Activated CD4-positive, alpha-beta T cell treated with anti-CD3 and anti-CD28 coated beads, Interleukin-2, amount 50 U/mL, for 16 hours (primary cell): ENCODE results near the gene ZC3H11A.
"Not testable (repeated sequence)": the region's sequence is repeated elsewhere in the genome, so short reads cannot be mapped to it uniquely, and the experiment has no call there.

ENCODE experiments used
- DNase-seq: peaks from one replicate; pipeline ENCODE4 v3.0.0-alpha.2; 2020

ZC3H11A gene

DNA sequence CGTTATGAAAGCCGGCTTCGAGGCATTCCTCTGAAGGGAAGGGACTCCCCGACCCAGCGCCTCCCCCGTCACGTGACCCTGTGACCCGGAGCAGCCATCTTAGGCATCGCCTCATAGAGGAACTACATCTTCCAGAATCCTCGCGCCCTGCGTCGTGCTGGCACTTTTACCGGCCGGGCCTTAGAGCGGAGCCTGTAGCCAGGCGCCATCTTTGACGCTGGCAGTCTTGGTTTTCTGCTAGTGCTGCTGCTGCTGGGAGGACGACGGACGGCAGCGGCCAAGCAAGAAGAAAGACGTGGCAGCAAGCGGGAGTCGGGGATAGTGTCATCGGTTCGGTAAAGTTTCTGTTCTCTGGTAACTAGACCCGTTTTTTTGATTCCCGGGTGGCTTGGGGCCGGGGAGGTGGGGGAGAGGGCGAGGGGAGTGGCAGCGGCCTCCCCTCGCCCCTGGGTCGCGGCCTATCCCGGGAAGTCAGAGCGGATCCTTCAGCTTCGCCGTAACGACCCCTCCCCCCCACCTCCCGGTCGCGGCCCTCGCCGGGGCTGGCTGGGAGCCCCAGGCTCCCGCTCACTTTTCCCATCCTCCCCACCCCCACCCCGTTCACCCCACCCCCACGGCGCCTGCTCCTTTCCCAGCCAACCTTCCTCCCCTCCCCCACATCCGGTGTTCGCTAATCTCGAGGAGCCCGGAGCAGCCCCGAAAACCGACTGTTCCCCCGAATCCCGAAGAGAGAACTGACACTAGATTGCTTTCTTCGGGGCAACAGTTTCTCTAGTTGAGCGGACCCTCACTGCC lies at the start of gene ZC3H11A, which contains the start of gene ZBED6:
TSS of gene ZC3H11A (plus strand) at position 183 of the 795 bp plus-strand sequence. CDS start 21,448 bp downstream, outside the sequence.
TSS of gene ZBED6 (plus strand) at position 183 of the 795 bp plus-strand sequence. CDS start 1,900 bp downstream, outside the sequence.
- DNase-seq, result peak; percentile 99

DNA sequence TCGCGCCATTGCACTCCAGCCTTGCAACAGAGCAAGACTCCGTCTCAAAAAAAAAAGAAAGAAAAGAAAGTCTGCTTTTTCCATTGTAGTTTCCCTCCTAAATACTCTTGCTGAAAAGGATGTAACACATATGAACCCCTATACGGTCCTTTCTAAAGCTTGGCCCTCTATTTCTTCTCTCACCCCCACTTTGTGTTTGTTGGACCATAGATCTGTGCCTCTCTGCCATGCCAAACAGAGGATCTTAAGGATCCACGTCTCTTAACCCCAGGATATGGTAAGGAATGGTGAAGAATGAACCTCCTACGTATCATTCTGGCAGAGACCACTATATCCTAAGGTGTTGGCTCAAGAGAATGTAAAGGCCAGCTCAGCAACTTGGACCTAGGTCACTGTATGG lies 49.1 kb upstream of the ZC3H11A start:
- no peak for DNase-seq

DNA sequence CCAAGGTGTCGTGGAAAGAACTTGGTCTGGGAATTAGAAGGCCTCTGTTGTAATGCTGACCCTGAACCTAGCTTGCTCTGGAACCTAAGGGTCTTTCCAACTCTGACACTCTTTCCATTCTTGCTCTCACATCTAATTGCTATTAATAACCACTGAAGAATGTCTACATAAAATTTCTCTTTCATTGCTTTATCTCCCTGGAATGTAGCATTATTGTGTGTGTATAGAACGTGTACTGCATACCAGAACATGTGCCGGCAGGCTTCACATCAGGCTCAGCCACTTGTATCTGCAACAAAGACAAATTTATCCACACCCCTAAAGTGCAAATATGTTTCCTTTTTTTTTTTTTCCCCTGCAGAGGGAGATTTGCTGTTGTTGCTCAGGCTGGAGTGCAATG lies 44.4 kb upstream of the ZC3H11A start:
- no peak for DNase-seq

DNA sequence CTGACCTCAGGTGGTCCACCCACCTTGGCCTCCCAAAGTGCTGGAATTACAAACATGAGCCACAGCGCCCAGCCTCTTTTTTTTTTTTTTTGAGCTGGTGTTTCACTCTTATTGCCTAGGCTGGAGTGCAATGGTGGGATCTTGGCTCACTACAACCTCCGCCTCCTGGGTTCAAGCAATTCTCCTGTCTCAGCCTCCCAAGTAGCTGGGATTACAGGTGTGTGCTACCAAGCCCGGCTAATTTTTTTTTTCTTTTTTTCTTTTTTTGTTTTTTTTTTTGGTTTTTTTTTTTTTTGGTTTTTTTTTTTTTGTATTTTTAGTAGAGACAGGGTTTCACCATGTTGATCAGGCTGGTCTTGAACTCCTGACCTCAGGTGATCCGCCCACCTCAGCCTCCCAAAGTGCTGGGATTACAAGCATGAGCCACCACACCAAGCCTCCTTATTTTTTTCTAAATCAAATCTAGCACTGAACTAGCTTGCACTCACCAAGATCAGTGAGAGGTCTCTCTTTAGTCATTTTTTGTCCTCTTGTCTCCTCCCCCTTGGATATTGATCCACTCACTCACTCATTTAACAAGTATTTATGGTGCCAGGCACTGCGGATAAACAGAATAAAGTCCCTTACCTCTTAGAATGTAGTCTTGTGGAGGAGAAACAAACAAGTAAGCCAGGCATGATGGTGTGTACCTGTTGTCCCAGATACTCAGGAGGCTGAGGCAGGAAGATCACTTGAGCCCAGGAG lies 43.6 kb upstream of the ZC3H11A start:
- DNase-seq, result not testable (repeated sequence)

DNA sequence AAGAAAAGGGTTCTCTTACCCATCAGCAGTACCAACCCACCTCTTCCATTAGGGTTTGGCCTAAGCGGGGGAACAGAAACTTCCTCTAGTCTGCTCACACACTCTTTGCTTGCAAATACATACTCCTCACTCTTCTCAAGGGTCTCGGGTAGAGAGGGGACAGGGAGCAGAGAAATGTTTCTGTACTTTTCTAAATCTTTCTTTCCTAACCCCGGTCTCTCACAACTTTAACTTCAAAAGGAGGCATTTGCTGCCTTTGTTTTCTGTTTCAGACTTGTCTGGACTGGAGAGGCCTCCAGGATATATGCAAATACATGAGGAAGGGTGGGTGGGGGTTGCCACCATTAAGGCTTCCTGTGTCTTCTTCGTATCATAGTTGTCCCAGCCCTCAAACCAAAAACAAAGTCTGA lies 41.0 kb upstream of the ZC3H11A start:
- DNase-seq, result no peak

DNA sequence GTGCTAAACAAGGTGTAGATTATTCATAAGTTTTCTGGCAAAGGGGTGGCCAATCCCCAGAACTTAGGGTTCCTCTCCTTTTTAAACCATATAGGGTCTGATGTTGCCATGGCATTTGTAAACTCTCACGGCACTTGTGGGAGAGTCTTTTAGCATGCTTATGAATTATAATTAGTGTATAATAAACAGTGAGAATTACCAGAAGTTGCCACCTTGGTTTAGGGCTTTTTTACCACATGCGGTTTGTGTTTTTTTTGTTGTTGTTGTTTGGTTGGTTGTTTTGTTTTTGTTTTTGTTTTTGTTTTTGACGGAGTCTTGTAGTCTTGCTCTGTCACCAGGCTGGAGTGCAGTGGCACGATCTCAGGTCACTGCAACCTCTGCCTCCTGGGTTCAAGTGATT lies 39.4 kb upstream of the ZC3H11A start:
- no peak for DNase-seq

DNA sequence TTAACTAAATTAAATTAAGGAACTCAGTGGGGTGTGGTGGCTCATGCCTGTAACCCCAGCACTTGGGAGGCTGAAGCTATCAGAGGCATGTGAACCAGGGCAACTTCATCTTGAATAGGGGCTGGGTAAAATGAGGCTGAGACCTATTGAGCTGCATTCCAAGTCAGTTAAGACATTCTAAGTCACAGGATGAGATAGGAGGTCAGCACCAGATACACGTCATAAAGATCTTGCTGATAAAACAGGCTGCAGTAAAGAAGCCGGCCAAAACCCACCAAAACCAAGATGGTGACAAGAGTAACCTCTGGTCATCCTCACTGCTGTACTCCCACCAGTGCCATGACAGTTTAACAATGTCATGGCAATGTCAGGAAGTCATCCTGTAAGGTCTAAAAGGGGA lies 36.7 kb upstream of the ZC3H11A start:
- DNase-seq, result not testable (repeated sequence)

DNA sequence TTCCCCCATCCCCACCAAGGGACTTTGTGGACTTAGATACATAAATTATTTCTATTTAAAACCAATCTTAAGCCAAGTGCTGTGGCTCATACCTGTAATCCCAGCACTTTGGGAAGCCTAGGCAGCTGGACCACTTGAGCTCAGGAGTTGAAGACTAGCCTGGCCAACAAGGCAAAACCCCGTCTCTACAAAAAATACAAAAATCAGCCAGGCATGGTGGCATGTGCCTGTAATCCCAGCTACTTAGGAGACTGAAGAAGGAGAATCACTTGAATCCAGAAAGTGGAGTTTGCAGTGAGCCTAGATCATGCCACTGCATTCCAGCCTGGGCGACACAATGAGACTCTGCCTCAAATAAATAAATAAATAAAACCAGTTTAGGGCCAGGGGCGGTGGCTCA lies 34.9 kb upstream of the ZC3H11A start:
- no peak for DNase-seq

DNA sequence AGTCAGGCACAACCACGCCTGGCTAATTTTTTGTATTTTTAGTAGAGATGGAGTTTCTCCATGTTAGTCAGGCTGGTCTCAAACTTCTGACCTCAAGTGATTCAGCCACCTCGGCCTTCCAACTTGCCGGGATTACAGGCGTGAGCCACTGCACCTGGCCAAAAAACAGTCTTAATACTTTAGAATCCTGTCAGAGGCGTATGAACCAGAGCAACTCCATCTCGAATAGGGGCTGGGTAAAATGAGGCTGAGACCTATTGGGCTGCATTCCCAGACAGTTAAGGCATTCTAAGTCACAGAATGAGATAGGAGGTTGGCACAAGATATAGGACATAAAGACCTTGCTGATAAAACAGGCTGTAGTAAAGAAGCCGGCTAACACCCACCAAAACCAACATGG lies 33.5 kb upstream of the ZC3H11A start:
- DNase-seq, result not testable (repeated sequence)

DNA sequence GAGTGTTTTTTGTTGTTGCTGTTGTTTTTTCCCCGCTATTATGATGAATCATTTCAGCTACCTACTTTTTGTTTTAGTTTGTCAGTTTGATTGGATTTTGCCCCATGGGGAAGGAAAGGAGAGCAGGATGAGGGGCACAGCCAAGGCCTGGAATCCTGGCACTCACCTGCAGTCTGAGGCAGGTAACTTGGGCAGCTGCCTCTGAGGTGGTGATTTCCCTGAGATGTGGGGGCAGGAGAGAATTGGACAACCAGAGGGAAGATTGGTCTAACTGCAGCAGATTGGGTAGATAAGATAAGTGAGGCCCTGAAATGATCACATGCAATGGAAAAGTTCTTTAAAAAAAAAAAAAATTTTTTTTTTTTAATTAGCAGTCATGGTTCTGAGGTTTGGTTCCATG lies 31.9 kb upstream of the ZC3H11A start:
- DNase-seq, result no peak

DNA sequence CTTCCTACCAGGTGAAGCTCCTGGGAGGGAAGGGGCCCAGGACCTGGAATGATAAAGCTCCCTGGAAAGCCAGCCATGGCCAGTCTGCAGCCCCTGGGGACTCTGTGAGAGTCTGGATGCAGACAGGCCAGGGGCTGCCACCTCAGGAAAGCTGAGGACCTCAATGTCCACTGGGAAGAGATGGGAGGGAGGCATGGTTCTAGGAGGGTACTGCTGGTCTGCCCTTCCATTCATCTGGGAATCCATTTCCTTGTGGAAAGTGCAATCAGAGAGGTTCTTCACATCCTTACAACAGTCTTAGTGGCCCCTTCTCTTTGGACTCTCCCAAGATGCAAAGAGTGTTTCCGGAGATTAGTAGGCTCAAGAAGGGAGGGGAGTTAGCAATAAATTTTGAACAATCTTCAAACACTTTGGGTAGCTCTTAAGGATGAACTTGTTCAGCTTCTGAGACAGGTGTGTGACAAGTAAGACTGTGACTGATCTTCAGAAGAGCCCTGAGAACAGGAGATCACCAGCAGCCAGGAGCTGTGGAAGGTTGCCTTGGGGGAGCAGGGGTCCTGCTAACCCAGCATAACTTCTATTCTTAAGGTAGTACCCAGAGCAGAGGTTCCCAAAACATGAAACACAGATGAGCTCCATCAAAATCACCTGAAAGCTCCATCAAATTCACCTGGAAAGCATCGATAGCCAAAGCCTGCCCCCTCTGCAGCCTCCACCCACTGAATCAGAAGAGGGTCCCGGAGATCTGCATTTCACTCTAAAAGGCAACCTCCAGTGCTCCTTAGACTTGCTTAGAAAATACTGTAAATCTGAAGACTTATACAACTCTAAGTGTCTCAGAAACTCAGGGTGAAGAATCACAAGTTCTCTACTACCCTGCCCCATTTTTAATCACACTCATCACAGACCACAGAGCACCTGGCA lies 31.1 kb upstream of the ZC3H11A start:
- no peak for DNase-seq

DNA sequence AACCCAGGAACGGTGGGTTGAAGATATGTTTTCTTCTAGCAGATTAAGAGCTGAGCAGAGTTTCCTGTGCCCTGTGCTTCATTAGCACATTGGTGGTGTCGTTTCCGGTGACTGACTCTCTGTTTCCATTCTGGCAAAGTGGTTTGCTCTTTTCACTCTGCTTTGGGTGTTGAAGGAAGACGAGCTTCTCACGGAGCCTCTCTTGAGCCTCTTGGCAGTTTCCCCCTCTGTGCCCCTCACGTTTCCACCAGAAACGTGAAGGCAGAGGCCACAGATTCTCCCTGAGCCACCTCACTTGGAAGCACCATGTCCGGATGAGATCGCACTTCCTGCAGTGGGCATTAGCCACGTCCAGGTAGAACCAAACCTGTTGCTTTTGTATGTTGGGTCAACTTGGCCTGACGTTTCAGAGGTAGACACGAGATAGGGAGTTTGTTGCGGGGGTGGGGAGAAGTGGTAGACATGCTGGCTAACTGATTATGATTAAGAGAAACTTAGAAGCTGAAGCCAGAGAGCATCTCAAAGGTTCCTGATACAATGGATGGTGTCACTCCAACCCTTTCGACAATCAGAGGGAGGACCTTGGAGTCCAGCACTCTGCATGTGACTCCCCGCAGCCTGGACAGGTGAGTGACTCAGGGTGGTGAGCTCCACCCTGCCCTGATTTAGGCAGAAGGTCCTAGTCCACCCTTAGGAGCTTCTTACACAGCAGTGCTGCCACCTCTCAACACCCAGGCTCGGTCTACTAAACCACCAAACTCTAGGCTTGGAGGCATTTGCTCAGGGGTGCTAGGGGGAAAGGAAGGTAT lies 30.2 kb upstream of the ZC3H11A start, which contains the start of gene LAX1:
TSS of gene LAX1 (plus strand) at position 155 of the 809 bp plus-strand sequence. CDS start at position 538, 383 bp downstream.
- DNase-seq, result peak; percentile 92

DNA sequence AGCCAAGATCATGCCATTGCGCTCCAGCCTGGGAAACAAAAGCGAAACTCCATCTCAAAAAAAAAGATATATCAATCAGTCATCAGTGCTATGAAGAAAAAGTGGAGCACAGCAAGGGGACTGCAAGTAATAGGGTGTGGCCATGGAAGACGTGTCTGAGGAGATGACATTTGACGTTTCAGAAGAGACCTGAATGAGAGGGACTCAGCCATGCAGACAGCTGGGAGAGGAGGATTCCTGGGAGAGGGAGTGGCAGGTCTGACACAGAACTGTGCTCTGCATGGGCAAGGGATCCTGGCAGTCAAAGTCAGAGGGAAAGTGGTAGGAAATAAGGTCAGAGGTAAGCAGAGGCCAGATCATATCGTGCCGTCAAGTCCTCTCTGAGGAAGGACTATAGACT lies 27.2 kb upstream of the ZC3H11A start:
- DNase-seq, result no peak

DNA sequence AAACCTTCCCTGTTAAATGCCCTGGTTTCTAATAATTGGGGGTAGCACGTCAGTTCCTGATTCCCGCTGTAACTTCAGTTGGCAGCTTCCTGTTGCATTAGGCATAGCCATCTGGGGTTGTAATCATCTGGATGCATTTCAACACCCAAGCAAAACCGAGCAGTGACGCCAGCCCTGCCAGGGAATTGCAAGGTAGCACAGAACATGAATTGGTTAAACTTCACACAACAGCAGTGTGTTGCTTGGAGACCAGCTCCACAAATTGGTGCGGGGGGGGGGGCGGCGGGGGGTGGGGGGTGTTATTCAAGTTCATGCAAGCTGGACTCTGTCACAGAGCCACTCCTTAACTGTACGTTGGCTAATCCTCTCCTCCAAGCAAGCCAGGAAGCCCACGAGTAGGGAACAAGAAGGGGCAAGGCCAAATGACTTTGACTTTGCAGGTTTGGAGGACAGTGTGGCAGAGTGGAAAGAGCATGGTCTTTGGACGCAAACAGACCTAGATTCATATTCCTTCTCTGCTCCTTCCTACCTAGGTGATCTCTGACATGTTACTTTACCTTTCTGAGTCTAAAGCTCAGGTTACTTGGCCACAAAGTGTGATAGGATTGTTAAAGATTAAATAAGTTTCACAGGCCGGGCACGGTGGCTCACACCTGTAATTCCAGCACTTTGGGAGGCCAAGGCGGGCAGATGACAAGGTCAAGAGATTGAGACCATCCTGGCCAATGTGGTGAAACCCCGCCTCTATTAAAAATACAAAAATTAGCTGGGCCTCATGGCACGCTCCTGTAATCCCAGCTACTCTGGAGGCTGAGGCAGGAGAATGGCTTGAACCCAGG lies 25.7 kb upstream of the ZC3H11A start:
- no peak for DNase-seq

DNA sequence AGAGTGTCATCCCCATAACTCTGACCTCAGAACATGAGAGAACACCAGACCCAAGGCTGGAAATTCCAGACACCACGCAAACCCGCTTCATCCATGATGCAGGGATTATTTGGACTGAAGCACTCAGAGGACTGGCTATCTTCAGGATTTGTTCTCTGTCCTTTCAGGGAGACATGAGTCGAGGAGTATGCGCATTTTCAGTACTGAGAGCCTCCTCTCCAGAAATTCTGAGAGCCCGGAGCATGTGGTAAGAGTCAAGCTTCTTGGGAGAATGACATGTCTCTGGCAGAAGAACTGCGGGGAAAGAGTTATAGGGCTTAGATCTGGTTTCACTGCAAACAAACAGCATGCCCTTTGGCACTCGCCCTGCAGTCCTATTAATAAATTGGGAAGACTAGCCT lies 23.5 kb upstream of the ZC3H11A start:
- DNase-seq, result no peak

DNA sequence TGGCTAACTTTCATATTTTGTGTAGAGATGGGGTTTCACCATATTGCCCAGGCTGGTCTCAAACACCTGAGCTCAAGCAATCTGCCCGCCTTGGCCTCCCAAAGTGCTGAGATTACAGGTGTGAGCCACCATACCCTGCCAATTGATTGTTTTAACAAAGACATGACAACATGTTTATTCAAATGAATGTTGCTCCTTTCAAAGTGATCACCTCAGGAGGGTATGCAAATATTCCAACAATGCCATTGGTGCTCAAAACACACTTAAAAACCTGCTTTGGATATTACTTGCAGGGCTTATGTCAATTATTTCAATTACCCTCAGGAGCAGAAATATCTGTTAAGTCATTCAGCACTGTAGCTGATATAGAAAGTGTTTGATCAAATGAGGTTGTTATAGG lies 22.6 kb upstream of the ZC3H11A start:
- no peak for DNase-seq

DNA sequence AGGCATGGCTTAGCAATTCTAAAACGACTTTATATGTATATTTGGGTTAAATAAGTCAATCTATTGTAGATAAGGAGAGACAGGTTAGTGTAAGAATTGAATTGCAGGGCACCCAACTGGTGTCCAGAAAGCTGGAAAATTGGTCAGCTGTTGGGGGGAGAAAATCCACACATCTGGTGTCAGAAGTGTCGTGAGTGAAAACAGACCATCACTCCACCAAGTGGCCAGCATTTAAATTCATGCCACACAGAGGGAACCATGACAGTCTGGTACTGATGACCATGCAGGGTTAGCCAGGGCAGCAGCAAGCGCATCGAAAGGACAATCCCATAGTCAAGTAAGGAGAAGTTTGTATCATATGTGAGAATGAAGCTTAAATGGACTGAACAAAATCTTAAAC lies 18.8 kb upstream of the ZC3H11A start:
- no peak for DNase-seq

DNA sequence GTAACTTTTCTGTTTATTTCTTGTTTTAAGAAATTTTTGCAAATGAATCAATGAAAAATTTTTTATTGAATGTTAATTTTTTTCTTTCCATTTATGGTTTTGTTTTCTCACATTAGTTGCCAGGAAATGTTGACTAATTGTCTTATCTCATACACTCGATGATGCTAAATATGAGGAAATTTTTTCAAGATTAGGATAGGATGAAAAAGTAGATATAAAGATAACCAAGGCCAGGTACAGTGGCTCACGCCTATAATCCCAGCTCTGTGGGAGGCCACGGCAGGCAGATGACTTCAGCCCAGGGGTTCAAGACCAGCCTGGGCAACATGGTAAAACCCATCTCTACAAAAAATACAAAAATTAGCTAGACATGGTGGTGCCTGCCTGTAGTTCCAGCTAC lies 17.8 kb upstream of the ZC3H11A start:
- no peak for DNase-seq

DNA sequence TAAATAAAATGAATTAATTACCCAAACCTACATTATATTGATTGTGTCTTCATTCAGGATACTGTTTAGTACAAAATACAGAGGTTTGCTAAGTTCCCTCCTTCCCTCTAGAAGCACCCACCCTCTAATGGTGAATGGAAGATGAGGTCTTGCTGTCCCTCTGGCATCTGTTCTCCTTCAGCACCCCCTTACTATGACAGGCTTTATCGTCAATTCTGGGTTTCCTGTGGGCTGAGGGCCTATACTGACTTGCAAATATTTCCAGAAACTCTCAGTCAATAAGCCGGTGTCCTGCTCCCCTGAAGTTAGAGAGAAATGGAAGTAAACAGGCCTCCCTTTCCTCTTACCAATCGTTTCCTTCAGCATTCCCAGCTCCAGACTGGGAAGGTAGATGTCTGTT lies 17.3 kb upstream of the ZC3H11A start:
- DNase-seq, result no peak

DNA sequence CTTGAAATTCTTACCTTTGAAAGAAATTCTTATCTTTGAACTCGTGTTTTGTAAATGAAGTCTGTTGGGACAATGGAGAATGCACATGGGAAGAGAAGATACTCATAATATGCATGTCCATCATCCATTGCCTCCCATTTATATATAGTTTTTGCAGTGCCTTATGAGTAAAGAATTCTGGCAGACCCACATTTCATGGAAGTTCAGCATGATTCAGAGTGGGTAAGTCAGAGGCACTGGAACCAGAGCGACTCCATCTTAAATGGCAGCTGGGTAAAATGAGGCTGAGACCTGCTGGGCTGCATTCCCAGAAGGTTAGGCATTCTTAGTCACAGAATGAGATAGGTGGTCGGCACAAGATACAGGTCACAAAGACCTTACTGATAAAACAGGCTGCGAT lies 16.6 kb upstream of the ZC3H11A start:
- DNase-seq, result no peak

DNA sequence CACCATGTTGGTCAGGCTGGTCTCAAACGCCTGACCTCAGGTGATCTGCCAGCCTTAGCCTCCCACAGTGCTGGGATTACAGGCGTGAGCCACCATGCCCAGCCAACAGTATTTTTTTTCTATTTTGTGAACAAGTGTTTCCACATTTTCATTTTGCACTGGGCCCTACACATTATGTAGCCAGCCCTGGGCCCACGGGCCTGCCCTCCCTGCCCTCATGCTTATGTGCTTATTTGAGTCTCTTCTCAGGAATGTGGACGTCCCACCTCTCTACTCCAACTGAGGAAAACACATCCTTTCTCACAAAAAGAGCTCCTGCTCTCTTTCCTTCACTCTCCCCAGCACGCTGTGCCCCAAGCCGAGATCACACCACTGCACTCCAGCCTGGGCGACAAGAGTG lies 13.5 kb upstream of the ZC3H11A start:
- DNase-seq, result no peak
